Measurements from ENCODE around the gene SFMBT1.

GRCh38 chr3:52880047-52880446, 165.8 kb downstream of the SFMBT1 start:
- TF ChIP-seq CTCF (IDR thresholded peaks at IDR 0.05) (no peak), POLR2AphosphoS5 (IDR thresholded peaks at IDR 0.05; ENCODE audit: insufficient read depth in 1 of 2, low read depth in 1 of 2) (no peak), POLR2A (IDR thresholded peaks at IDR 0.05) (no peak)
